HG03135 (cell line): ENCODE measurements around the gene CAND2.
A peak's percentile ranks its signal among the peaks of the same experiment; 100 is the strongest.

Source experiments
- ATAC-seq: cut with Tn5 transposase; IDR thresholded peaks from one replicate; pipeline ENCODE4 v1.9.1; 2021; ENCODE audit warnings: mild to moderate bottlenecking, moderate library complexity; ENCODE audit not compliant: unreplicated experiment

Gene CAND2

GRCh38 chr3:12803371-12803770 is 6.9 kb downstream of the CAND2 start:
- no peak for ATAC-seq

- ATAC-seq, result no peak
Measured at GRCh38 chr3:12807066-12807465, 10.6 kb downstream of the CAND2 start.

- ATAC-seq, result no peak
Measured at GRCh38 chr3:12807601-12808359, 11.3 kb downstream of the CAND2 start.

GRCh38 chr3:12808587-12808986 is 12.1 kb downstream of the CAND2 start:
- ATAC-seq, result no peak

GRCh38 chr3:12809001-12809400 is 12.5 kb downstream of the CAND2 start:
- no peak for ATAC-seq

GRCh38 chr3:12809435-12809834 is 13.0 kb downstream of the CAND2 start:
- no peak for ATAC-seq

GRCh38 chr3:12810013-12810780 is 13.7 kb downstream of the CAND2 start:
- ATAC-seq, result peak; percentile 99

- no peak for ATAC-seq
Measured at GRCh38 chr3:12810961-12811360, 14.5 kb downstream of the CAND2 start.

- ATAC-seq, result no peak
Measured at GRCh38 chr3:12812812-12813211, 16.3 kb downstream of the CAND2 start.

- no peak for ATAC-seq
Measured at GRCh38 chr3:12813967-12814366, 17.5 kb downstream of the CAND2 start.

- no peak for ATAC-seq
Measured at GRCh38 chr3:12815078-12815477, 18.6 kb downstream of the CAND2 start.

GRCh38 chr3:12815719-12816118 is 19.2 kb downstream of the CAND2 start:
- ATAC-seq, result no peak

- ATAC-seq, result no peak
Measured at GRCh38 chr3:12816521-12817342, 20.3 kb downstream of the CAND2 start.

GRCh38 chr3:12817343-12817710 is 20.8 kb downstream of the CAND2 start:
- ATAC-seq, result no peak

- no peak for ATAC-seq
Measured at GRCh38 chr3:12818273-12818672, 21.8 kb downstream of the CAND2 start.

GRCh38 chr3:12818773-12819172 is 22.3 kb downstream of the CAND2 start:
- ATAC-seq, result no peak

GRCh38 chr3:12822725-12823373 is 26.4 kb downstream of the CAND2 start:
- no peak for ATAC-seq

- no peak for ATAC-seq
Measured at GRCh38 chr3:12824299-12824698, 27.8 kb downstream of the CAND2 start.

- no peak for ATAC-seq
Measured at GRCh38 chr3:12825156-12825555, 28.7 kb downstream of the CAND2 start.

GRCh38 chr3:12828751-12829150 is 32.3 kb downstream of the CAND2 start:
- no peak for ATAC-seq

- ATAC-seq, result no peak
Measured at GRCh38 chr3:12829404-12829803, 32.9 kb downstream of the CAND2 start.
